ENCODE results near the gene GALNT14. TPM values are rescaled to one million over a fixed set of nuclear protein-coding genes. Genes with fewer than 3 reads are reported as not detected.

Gene GALNT14
- total and polyA plus RNA-seq, 9 of the 15 experiments (the other 6 are each of a cell fraction or from before 2014, with no cell fraction given): 0.11 TPM; not detected in 8

- TF ChIP-seq DEAF1 (CRISPR knock-in tag; IDR thresholded peaks at IDR 0.05) (no peak), POLR3G (IDR thresholded peaks at IDR 0.05; ENCODE audit: extremely low read depth, insufficient read length, insufficient replicate concordance) (no peak), POLR2AphosphoS2 (IDR thresholded peaks at IDR 0.05; ENCODE audit: low read length) (no peak), POLR2B (IDR thresholded peaks at IDR 0.05; ENCODE audit: low read depth, partially characterized antibody) (no peak), HDAC1 (IDR thresholded peaks at IDR 0.05) (no peak), ZNF12 (CRISPR knock-in tag; IDR thresholded peaks at IDR 0.05) (no peak), ZNF76 (CRISPR knock-in tag; IDR thresholded peaks at IDR 0.05; ENCODE audit: borderline replicate concordance) (no peak)
Observed at GRCh38 chr2:30900381-30900780, 237.9 kb downstream of the GALNT14 start (continued).

- Histone ChIP-seq H3K27me3 (ENCODE audit: control insufficient read depth in 2 of 2, insufficient read depth in 2 of 2, low read length in 2 of 2) (peaks cover 9 to 33% of the 10 kb centered on the region in 2 experiments; a peak in 3 of 5 replicates), H3K4me3 (no peak overlapping the region), H3K36me3 (ENCODE audit: control insufficient read depth, insufficient read depth, low read length) (no peaks in the 10 kb centered on the region), H3K4me1 (replicated peaks in 1 of 2; ENCODE audit: control insufficient read depth in 2 of 2, insufficient read depth in 2 of 2, low read length in 2 of 2) (no peaks in the 10 kb centered on the region), H3K9me3 (replicated peaks; ENCODE audit: control insufficient read depth, insufficient read depth, low read depth, low read length) (no peaks in the 10 kb centered on the region), H2AFZ (ENCODE audit: low read depth, low read length) (no peak overlapping the region), H4K20me1 (replicated peaks; ENCODE audit: control insufficient read depth, insufficient read depth, low read length) (no peaks in the 10 kb centered on the region), H3K9me1 (ENCODE audit: control insufficient read depth, insufficient read depth, low read length) (no peaks in the 10 kb centered on the region), H3K4me2 (ENCODE audit: insufficient read depth, low read length) (no peak overlapping the region), H3K79me2 (ENCODE audit: control insufficient read depth, insufficient read depth, low read length) (no peaks in the 10 kb centered on the region), H3K27ac (ENCODE audit: extremely low read depth, low read depth, low read length) (no peak overlapping the region), H3K9ac (ENCODE audit: insufficient read depth in 1 of 2, low read depth in 2 of 2, low read length in 2 of 2) (no peak overlapping the region)
- DNase-seq (ENCODE audit: extremely low read depth in 1 of 4, low spot score in 3 of 4) (no peak), FAIRE-seq (no peak), ATAC-seq (no peak)
- WGBS (ENCODE audit: insufficient coverage, low coverage, missing lambda C conversion rate): 3% methylated on average over 14 of the region's 14 CpGs
- intact Hi-C loops (cut with micrococcal nuclease): no loop called here
- in situ Hi-C loops (cut with MboI): no loop called here
- ChIA-PET POLR2A (interaction anchor here (0.6 to 1.3 kb wide), 2 partner anchors 14 to 445 kb away, joined by 3 to 4 read pairs; no protein-coding TSS in a partner anchor), CTCF (ENCODE audit: low intra/inter-chr PET ratio) (interaction anchor here (0.6 kb wide), 1 partner anchor 115 kb away, joined by 4 read pairs; no protein-coding TSS in a partner anchor)
- no TSS peak for BruUV-seq (replicated peaks)
- TF ChIP-seq ATF2 (CRISPR knock-in tag; IDR thresholded peaks at IDR 0.05) (no peak), E2F6 (IDR thresholded peaks at IDR 0.05; ENCODE audit: borderline replicate concordance in 1 of 2, extremely low read depth in 1 of 2, insufficient read depth in 1 of 2, insufficient read length in 1 of 2, low read depth in 1 of 2, low read length in 1 of 2, poor library complexity in 1 of 2, severe bottlenecking in 1 of 2) (peak in 1 of 2 experiments; percentile 19), CEBPG (CRISPR knock-in tag; IDR thresholded peaks at IDR 0.05) (no peak), CEBPG (tag; conservative IDR thresholded peaks at IDR 0.05 in 1 of 2, IDR thresholded peaks at IDR 0.05 in 1 of 2) (0 out of 4 replicates have a peak, but pooled peaks of 1 of the 2 experiments have one; percentile 11)
Observed at GRCh38 chr2:30899516-30900054, 238.7 kb downstream of the GALNT14 start.
